ENCODE measurements around the gene RALGAPA2.

Gene RALGAPA2

GRCh38 chr20:20366876-20367574 lies 345.4 kb downstream of the RALGAPA2 start:
- no peak for TF ChIP-seq CTCF (IDR thresholded peaks at IDR 0.05; ENCODE audit: insufficient read depth, low read length)
- no peak for TF ChIP-seq REST (IDR thresholded peaks at IDR 0.05; ENCODE audit: insufficient replicate concordance, low read depth)
- TF ChIP-seq GABPA (IDR thresholded peaks at IDR 0.05; ENCODE audit: low read depth), result no peak
- TF ChIP-seq SPI1 (IDR thresholded peaks at IDR 0.05; ENCODE audit: borderline replicate concordance, low read depth), result no peak
- TF ChIP-seq POLR2AphosphoS5 (IDR thresholded peaks at IDR 0.05; ENCODE audit: low read depth), result no peak
- Histone ChIP-seq H3K27me3 (ENCODE audit: insufficient read depth, poor library complexity, severe bottlenecking) (peaks cover 77% of the 10 kb centered on the region), H3K27ac (replicated peaks) (no peak overlapping the region), H3K4me3 (replicated peaks; ENCODE audit: insufficient read depth, low read length) (peak overlapping the region; percentile 35; the same call in 1 of the 2 replicates)
- DNase-seq (ENCODE audit: low read depth in 1 of 2, low spot score in 1 of 2), result no peak

- no peak overlapping the region for H3K4me3 ChIP-seq (replicated peaks; ENCODE audit: insufficient read depth, low read length)
- H3K27ac ChIP-seq (replicated peaks), result no peak overlapping the region
- peaks cover 78% of the 10 kb centered on the region for H3K27me3 ChIP-seq (ENCODE audit: insufficient read depth, poor library complexity, severe bottlenecking)
Observed at GRCh38 chr20:20366551-20366875, 345.9 kb downstream of the RALGAPA2 start.

More at GRCh38 chr20:20366551-20366875, 345.9 kb downstream of the RALGAPA2 start:
- no peak for DNase-seq (ENCODE audit: low read depth in 1 of 2, low spot score in 1 of 2)
- TF ChIP-seq POLR2AphosphoS5 (IDR thresholded peaks at IDR 0.05; ENCODE audit: low read depth) (no peak), CTCF (IDR thresholded peaks at IDR 0.05; ENCODE audit: insufficient read depth, low read length) (no peak), REST (IDR thresholded peaks at IDR 0.05; ENCODE audit: insufficient replicate concordance, low read depth) (no peak), GABPA (IDR thresholded peaks at IDR 0.05; ENCODE audit: low read depth) (no peak), SPI1 (IDR thresholded peaks at IDR 0.05; ENCODE audit: borderline replicate concordance, low read depth) (no peak)

All from HL-60 (cell line).